ENCODE measurements around the gene LACTBL1. TPM values are rescaled to one million over a fixed set of nuclear protein-coding genes. Genes with fewer than 3 reads are reported as not detected.
"Not testable (repeated sequence)": the region's sequence is repeated elsewhere in the genome, so short reads cannot be mapped to it uniquely, and the experiment has no call there.

Gene LACTBL1
- total and polyA plus RNA-seq, 2 of the 8 experiments (the other 6 are each of a cell fraction or from before 2014, with no cell fraction given): not detected

DNA sequence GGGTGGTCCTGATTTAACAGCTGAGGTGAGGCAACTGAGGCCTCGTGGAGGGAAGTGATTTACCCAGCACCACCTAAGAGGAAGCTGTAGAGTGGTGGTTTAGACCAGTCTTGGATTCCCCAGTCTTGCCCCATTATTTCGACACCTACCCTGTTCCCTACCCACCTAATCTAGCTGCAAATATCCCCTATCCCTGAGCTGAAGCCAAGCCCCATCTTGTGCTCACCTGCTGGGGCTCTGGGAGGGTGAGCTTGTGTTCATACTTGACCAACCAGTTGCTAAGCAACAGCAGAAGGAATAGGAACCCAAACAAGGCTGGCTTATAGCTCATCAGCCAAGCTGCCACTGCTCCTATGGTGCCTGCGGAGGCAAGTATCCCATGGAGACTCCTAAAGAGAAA, 41.0 kb upstream of the LACTBL1 start (continued):
- no peak for TF ChIP-seq TCF12 (IDR thresholded peaks at IDR 0.05; ENCODE audit: low read depth, low read length)
- no peak for TF ChIP-seq EGR1 (IDR thresholded peaks at IDR 0.05; ENCODE audit: borderline replicate concordance, low read depth, low read length)

DNA sequence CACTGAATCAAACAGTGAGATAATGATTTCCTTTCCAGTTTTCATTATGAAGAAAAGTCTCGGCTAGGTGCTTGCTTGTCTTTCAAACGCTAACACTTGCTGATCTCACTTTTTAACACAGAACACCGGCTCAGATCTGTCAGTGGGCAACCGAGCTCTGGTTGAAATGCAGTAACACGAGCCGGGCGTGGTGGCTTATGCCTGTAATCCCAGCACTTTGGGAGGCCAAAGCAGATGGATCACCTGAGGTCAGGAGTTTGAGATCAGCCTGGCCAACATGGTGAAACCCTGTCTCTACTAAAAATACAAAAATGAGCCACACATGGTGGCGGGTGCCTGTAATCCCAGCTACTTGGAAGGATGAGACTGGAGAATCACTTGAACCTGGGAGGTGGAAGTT, 37.4 kb upstream of the LACTBL1 start:
- H3K56ac ChIP-seq (replicated peaks; ENCODE audit: insufficient read length, low read depth, low read length); H3K18ac ChIP-seq (ENCODE audit: extremely low read depth, low read length); H2BK20ac ChIP-seq (ENCODE audit: low read length); H2AFZ ChIP-seq (ENCODE audit: low read length); H2BK12ac ChIP-seq (ENCODE audit: low read depth, low read length); H3K23me2 ChIP-seq (ENCODE audit: low read depth, low read length); H4K20me1 ChIP-seq (replicated peaks in 1 of 2; ENCODE audit: control insufficient read depth in 1 of 2, insufficient read depth in 2 of 2, low read length in 2 of 2); H2BK15ac ChIP-seq (ENCODE audit: low read length); H4K91ac ChIP-seq (replicated peaks; ENCODE audit: insufficient read length, low read length); H3K4me1 ChIP-seq (replicated peaks in 1 of 4; ENCODE audit: control insufficient read depth in 3 of 4, insufficient read depth in 4 of 4, low read length in 3 of 4); H3K9me3 ChIP-seq (ENCODE audit: insufficient read depth in 2 of 2, low read depth in 1 of 2, low read length in 1 of 2); H3K23ac ChIP-seq (ENCODE audit: insufficient read length); H4K5ac ChIP-seq (ENCODE audit: insufficient read length, low read depth, low read length); H3K79me1 ChIP-seq (ENCODE audit: low read depth, low read length); H3K27ac ChIP-seq (ENCODE audit: low read depth, low read length); H2BK5ac ChIP-seq (ENCODE audit: low read depth, low read length); DNase-seq (ENCODE audit: low read depth in 1 of 2, low spot score in 2 of 2); H3K79me2 ChIP-seq (ENCODE audit: control insufficient read depth in 1 of 2, insufficient read depth in 2 of 2, low read length in 2 of 2); H3K36me3 ChIP-seq (ENCODE audit: control insufficient read depth in 2 of 4, insufficient read depth in 4 of 4, low read length in 3 of 4); CTCF ChIA-PET (ENCODE audit: partially characterized antibody); H4K8ac ChIP-seq (ENCODE audit: extremely low read depth, insufficient read depth, low read length); H3K4me2 ChIP-seq (ENCODE audit: insufficient read depth in 1 of 2, low read depth in 2 of 2, low read length in 2 of 2); H3K9ac ChIP-seq (replicated peaks in 1 of 4; ENCODE audit: extremely low read depth in 1 of 4, low read depth in 3 of 4, low read length in 3 of 4); H3K4ac ChIP-seq (replicated peaks; ENCODE audit: insufficient read length, low read depth, low read length); FAIRE-seq; H3K27me3 ChIP-seq (replicated peaks in 1 of 4; ENCODE audit: control insufficient read depth in 3 of 4, extremely low read depth in 1 of 4, insufficient read depth in 3 of 4, low read length in 3 of 4); H3K14ac ChIP-seq (ENCODE audit: insufficient read length); H2AK5ac ChIP-seq (ENCODE audit: low read depth, low read length); H3K4me3 ChIP-seq (ENCODE audit: extremely low read depth in 1 of 4, insufficient read depth in 2 of 4, low read depth in 3 of 4, low read length in 4 of 4); H2BK120ac ChIP-seq (replicated peaks; ENCODE audit: low read depth, low read length): not testable (repeated sequence)
- POLR2A ChIA-PET (ENCODE audit: partially characterized antibody): interaction anchor here (0.8 to 0.9 kb wide), 2 partner anchors 156 to 173 kb away, joined by 3 read pairs; no protein-coding TSS in a partner anchor
- 86% methylated on average over 8 of the region's 8 CpGs; no CpG with 5 or more reads in 1 of the 2 experiments for WGBS, 2 experiments (ENCODE audit: extremely low coverage in 1 of 2, insufficient coverage in 1 of 2, insufficient read length in 1 of 2, insufficient replicate concordance in 2 of 2, low coverage in 1 of 2, low lambda C conversion rate in 2 of 2, missing lambda C conversion rate in 1 of 2)

Measured in H1 (cell line).